GM12891 (cell line): ENCODE data around the gene C12orf75.
"Not testable (repeated sequence)": the region's sequence is repeated elsewhere in the genome, so short reads cannot be mapped to it uniquely, and the experiment has no call there.

Experiments
- DNase-seq: peaks from one replicate; pipeline ENCODE4 v3.0.0; 2011; ENCODE audit warnings: low spot score; ENCODE audit not compliant: insufficient read length
- FAIRE-seq: peaks from 2 replicates; lab custom pipeline; 2011; peaks lifted over from hg19 to GRCh38; lab: Jason Lieb, UNC
- PAX5 ChIP-seq: IDR thresholded peaks from 2 replicates; pipeline ENCODE4 v1.6.1; 2011; ENCODE audit warnings: low read length, moderate library complexity, mild to moderate bottlenecking; ENCODE audit not compliant: insufficient read depth, severe bottlenecking
- POLR2A ChIP-seq: IDR thresholded peaks from 2 replicates; pipeline ENCODE4 v1.6.1; 2011; ENCODE audit warnings: low read depth, low read length, control low read depth
- POLR2AphosphoS5 ChIP-seq: IDR thresholded peaks from 2 replicates; pipeline ENCODE4 v1.6.1; 2011; ENCODE audit warnings: low read depth, low read length, control low read depth
- POU2F2 ChIP-seq: IDR thresholded peaks from 2 replicates; pipeline ENCODE4 v1.6.1; 2011; ENCODE audit warnings: low read depth, mild to moderate bottlenecking, control low read depth, low read length, moderate library complexity
- SPI1 ChIP-seq: IDR thresholded peaks from 2 replicates; pipeline ENCODE4 v1.6.1; 2011; ENCODE audit warnings: low read depth, low read length, control low read depth
- TAF1 ChIP-seq: IDR thresholded peaks from 2 replicates; pipeline ENCODE4 v1.6.1; 2011; ENCODE audit warnings: low read depth, low read length, control low read depth

Gene C12orf75

DNA sequence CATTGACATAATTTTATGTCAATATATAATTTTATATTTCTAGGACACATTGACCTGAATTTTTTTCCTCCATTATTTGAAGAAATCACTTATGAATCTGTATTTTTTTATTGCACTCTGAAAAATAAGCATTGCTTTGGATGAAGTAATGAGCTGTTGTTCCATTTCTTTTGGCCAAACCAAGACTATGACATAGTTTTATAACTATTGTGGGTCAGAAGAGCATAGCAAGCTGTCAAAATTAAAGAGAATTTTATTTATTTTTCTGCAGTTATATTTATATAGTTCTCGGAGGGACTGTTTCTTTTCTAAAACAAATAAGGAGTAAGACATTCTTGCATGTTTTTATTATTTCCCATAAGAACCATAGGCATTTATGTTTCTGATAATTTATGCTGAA is 8.5 kb downstream of the C12orf75 start:
- TF ChIP-seq POU2F2 (no peak), POLR2AphosphoS5 (no peak), SPI1 (no peak), TAF1 (no peak), POLR2A (no peak), PAX5 (no peak)
- DNase-seq (no peak), FAIRE-seq (no peak)

DNA sequence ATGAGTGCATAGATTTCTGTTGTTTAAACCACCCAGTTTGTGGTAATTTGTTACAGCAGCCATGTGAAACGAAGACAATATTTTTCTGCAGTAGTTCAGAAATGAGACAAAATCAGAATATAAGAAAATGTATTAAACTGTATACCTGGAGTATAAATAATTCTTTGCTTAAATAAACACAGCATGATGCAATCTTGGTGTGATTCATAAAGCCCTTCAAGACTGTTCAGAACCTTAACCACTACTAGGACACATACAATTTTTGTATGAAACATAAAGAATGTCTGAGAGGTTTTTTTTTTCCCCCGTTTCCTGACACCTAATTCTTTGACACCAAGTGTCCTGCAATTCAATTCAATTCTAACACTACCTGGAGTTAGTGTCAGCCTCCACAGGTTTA is 10.5 kb downstream of the C12orf75 start:
- DNase-seq: no peak
- no peak for TF ChIP-seq POLR2AphosphoS5
- TF ChIP-seq TAF1: no peak
- TF ChIP-seq POLR2A: no peak
- no peak for TF ChIP-seq SPI1
- no peak for TF ChIP-seq PAX5
- TF ChIP-seq POU2F2: no peak
- FAIRE-seq: no peak

DNA sequence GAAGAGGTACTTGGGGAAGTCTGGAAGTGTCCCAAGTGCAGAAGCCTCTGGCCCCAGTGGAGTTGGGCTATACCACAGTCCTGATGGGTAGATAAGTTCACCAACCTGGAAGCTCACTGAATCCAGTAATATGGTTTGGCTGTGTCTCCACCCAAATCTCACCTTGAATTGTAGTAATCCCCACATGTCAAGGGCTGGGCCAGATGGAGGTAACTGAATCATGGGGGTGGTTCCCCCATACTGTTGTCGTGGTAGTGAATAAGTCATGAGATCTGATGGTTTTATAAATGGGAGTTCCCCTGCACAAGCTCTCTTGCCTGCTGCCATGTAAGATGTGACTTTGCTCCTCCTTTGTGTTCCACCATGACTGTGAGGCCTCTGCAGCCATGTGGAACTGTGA is 11.1 kb downstream of the C12orf75 start:
- not testable (repeated sequence) for DNase-seq, FAIRE-seq

DNA sequence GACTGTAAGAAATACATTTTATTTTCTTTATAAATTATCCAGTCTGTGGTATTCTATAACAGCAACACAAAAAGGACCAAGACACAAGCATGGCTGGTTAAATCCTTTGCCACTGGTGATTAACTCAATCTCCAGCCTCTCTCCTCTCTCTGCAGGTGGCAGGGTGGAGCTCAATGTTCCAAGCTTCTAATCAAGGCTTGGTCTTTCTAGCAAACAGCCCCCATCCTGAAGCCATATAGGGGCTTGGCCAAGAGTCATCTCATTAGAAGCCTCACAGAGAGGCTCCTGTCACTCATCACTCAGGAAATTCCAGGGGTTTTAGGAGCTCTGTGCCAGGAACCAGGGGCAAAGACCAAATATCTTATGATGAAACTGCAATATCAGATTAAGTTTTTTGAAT is 12.0 kb downstream of the C12orf75 start:
- FAIRE-seq (no peak), DNase-seq (no peak)
- no peak for TF ChIP-seq POU2F2
- TF ChIP-seq SPI1: no peak
- no peak for TF ChIP-seq TAF1
- no peak for TF ChIP-seq PAX5
- no peak for TF ChIP-seq POLR2A
- no peak for TF ChIP-seq POLR2AphosphoS5

DNA sequence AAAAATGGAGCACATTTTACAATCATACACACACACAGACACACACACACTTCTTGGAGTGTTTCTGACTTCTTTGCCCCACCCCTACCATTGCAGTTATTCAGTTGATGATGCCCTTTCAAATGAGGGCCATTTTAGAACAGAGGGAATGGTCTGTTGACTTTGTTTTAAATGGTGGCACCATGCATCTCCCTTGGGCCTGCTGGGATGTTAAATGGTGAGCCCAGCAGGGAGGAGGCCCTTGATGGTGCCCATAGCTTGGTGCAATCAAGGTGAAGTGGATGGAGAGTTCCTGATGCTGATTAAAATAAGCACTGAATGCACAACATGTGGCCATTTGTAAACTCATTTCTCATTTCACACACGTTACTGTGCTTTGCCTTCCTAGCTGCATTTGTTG is 13.3 kb downstream of the C12orf75 start:
- no peak for DNase-seq
- TF ChIP-seq POLR2A (no peak), SPI1 (no peak), POU2F2 (no peak), POLR2AphosphoS5 (no peak), TAF1 (no peak), PAX5 (no peak)
- FAIRE-seq: peak; percentile 71

DNA sequence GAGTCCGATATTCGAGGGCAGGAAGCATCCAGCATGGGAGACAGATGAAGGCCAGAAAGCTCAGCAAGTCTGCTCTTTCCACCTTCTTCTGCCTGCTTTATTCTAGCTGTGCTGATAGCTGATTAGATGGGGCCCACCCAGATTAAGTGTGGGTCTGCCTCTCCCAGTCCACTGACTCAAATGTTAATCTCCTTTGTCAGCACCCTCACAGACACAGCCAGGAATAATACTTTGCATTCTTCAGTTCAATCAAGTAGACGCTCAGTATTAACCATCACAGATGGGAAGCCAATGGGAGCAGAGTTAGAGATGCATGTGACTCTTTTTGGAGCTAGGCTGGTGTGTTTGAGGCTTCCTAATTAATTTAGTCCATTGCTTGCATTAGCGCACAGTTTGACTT is 17.0 kb downstream of the C12orf75 start:
- FAIRE-seq (no peak), DNase-seq (no peak)
- no peak for TF ChIP-seq POLR2AphosphoS5
- TF ChIP-seq PAX5: no peak
- TF ChIP-seq POLR2A: no peak
- TF ChIP-seq TAF1: no peak
- no peak for TF ChIP-seq POU2F2
- TF ChIP-seq SPI1: no peak

DNA sequence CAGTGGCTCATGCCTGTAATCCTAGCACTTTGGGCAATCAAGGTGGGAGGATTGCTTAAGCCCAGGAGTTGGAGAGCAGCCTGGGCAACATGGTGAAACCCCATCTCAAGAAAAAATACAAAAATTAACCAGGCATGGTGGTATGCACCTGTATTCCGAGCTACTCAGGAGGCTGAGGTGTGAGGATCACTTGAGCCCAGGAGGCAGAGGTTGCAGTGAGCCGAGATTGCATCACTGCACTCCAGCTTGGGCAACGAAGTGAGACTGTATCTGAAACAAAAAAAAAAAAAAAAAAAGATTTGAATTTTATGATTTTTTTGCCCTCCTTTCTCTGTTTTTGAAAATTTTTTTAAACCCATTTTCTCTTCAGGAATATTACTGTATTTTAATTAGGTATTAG is 17.7 kb downstream of the C12orf75 start:
- FAIRE-seq (no peak), DNase-seq (no peak)
- TF ChIP-seq PAX5 (no peak), POLR2AphosphoS5 (no peak), POU2F2 (no peak), SPI1 (no peak), POLR2A (no peak), TAF1 (no peak)

DNA sequence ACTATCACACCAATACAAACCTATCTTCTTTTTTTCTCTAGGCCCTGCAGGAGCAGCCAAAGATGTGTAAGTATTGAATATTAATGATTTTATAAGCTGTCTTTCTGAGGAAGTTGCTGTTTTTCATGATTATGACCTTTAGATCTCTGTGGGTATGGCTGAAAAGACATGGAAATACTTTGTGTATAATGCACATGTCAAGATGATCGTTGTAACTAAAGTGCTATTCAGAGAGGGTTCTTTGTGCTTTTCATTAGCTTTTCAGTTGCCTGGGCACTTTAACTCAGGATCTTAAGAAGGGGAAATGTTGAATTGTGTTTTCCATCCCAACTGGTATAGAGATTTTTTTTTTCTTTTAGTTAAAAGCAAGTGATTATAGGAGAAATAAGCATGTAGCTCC is 18.1 kb downstream of the C12orf75 start:
- FAIRE-seq (no peak), DNase-seq (no peak)
- TF ChIP-seq POLR2A: no peak
- TF ChIP-seq PAX5: no peak
- TF ChIP-seq POU2F2: no peak
- no peak for TF ChIP-seq TAF1
- TF ChIP-seq POLR2AphosphoS5: no peak

DNA sequence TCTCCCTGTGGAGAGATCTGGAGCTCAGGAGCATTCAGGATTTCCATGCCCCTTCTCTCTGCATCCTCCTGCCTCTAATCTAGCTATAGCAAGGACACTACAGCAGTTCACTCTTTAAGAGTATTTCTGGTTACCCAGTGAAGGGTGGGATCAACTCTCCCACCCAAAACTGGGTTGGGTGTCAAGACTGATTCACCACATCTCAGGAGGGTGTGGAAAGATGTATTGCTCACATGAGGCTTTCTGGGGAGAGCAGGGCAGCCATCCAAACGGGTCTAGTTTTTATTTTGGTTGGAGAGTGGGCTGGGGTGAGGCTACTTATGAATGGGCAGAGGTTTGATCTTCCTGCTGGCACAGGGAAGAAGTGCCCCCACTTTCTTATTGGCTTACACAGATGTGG is 18.6 kb downstream of the C12orf75 start:
- TF ChIP-seq POLR2AphosphoS5: no peak
- TF ChIP-seq PAX5: no peak
- no peak for TF ChIP-seq POU2F2
- TF ChIP-seq TAF1: no peak
- TF ChIP-seq SPI1: no peak
- no peak for TF ChIP-seq POLR2A
- peak; percentile 60 for FAIRE-seq

DNA sequence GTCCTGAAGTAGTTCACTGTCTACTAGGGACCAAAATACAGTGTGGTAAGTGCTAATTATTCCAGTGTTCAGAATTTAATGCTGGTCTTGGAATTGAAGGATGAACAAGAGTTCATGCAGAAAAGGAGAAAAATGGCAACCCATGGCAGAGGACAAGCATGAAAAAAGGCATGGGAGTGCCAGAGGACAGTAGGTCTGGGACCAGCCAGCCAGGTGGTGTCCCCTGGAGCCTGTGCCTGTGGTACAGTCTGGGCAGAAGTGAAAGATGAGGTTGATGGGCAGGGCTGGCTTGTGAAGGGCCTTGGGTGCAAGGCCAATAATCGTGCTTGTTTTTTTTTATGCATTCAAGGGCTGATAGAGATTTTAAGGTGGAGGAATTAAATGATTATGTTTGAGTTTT is 21.0 kb downstream of the C12orf75 start:
- FAIRE-seq (no peak), DNase-seq (no peak)
- TF ChIP-seq SPI1: peak; percentile 57
- TF ChIP-seq POLR2A: no peak
- TF ChIP-seq TAF1: no peak

More for the DNA sequence above, 18.6 kb downstream of the C12orf75 start:
- DNase-seq: no peak
